ENCODE data around the gene COASY. TPM values are rescaled to one million over a fixed set of nuclear protein-coding genes. Genes with fewer than 3 reads are reported as not detected.
"Not testable (repeated sequence)": the region's sequence is repeated elsewhere in the genome, so short reads cannot be mapped to it uniquely, and the experiment has no call there.

The COASY gene
- polyA plus RNA-seq, 6 donors from 2014 or later: 40.6 to 104 (median 55.5) TPM

DNA sequence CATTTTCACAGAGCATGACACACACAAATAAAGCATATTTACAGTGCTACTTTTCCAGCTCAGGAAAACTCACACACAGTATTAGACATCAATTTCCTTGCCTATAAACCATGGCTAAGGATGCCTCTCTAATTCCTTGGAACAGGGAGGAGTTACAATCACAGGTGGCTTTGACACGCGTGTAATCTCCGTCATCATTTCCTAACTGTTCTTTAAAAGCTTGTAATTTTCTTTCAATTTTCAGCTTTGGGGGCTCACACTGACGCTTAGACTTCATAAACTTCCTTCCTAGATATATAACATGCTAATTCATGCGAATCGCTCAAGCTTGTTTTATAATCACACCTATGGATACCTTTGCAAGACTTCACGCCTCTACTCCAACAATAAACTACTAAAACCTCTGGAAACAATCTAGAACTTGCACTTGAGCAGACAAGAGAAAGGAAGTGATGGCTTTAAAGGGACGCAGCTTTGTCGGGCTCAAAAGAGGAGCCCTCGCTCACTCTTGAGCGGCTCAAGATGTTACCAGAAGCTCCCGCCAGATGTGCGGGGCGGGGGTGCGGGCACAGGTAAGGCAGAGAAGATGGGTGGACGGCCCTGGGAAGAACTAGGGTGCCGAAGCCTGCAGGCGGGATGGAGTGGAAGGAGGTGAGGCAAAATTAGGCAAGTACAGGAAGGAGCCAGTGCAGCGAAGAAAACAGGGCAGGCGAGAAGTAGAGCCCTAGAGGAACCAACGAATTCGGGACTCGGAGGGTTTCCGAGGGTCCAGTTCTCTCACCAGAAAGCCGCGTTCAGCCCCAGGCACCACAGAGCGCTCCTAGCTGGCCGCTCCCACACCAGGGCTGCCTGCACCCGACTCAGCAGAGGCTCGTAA is 46.6 kb downstream of the COASY start:
- H3K27me3 Mint-ChIP-seq: no peaks in the 10 kb centered on the region
- DNase-seq: no peak
- H3K4me3 Mint-ChIP-seq: peak overlapping the region; percentile 97 to 100 (median 100)
- peaks cover 0 to 9% of the 10 kb centered on the region in 2 donors for H3K36me3 Mint-ChIP-seq
- peaks cover 33 to 58% (median 46%) of the 10 kb centered on the region in 3 donors for H3K4me1 Mint-ChIP-seq
- ATAC-seq (ENCODE audit: low read depth in 2 of 2): peak; percentile 62 to 66
- H3K9me3 Mint-ChIP-seq: no peaks in the 10 kb centered on the region
- H3K27ac Mint-ChIP-seq: peak overlapping the region; percentile 96 to 99 (median 98)

DNA sequence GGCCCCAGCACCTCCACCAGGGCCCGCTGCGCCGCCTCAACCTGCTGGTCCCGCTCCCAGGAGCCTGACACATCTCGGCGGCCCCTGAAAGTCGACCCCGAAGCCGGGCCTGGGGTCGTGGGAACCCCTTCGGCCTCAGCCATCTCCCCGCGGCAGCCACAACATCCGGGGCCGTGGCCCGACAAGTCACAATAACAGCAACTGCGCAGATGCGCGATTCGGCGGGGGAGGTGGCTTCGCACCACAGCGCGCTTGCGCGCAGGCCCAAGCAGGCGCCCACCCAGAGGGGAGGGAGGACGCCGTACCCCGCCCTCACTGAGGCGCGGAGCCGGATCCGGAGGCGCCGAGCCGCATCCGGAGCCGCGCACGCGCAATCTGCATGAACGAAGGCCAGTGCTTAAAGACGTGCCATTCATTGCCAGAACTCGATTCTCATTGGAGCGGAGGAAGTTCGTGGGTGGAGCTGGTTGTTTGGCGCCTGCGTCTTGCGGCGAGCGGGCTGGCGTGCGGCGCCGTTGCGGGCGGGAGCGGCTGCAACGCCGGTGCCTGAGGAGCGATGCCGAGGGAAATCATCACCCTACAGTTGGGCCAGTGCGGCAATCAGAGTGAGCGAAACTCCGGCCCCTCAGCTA is 47.4 kb downstream of the COASY start, which contains the start of the genes RETREG3 and TUBG1:
Gene RETREG3 (minus strand): TSS at position 193 of the 632 bp plus-strand sequence. CDS start 50 bp downstream, at position 143.
Gene TUBG1 (plus strand): TSS at position 502 of the 632 bp plus-strand sequence. CDS start 55 bp downstream, at position 557.
- Mint-ChIP-seq H3K27me3 (no peaks in the 10 kb centered on the region), H3K9me3 (no peaks in the 10 kb centered on the region), H3K27ac (peak within 1 kb of the TSS; percentile 96 to 99 (median 98)), H3K4me3 (peak within 1 kb of the TSS; percentile 97 to 100 (median 100)), H3K36me3 (peaks cover 0 to 14% of the 10 kb centered on the region in 2 donors), H3K4me1 (peaks cover 30 to 51% (median 40%) of the 10 kb centered on the region in 3 donors)
- ATAC-seq (ENCODE audit: low read depth in 2 of 2) (peak; percentile 86 to 90), DNase-seq (peak; percentile 99)

DNA sequence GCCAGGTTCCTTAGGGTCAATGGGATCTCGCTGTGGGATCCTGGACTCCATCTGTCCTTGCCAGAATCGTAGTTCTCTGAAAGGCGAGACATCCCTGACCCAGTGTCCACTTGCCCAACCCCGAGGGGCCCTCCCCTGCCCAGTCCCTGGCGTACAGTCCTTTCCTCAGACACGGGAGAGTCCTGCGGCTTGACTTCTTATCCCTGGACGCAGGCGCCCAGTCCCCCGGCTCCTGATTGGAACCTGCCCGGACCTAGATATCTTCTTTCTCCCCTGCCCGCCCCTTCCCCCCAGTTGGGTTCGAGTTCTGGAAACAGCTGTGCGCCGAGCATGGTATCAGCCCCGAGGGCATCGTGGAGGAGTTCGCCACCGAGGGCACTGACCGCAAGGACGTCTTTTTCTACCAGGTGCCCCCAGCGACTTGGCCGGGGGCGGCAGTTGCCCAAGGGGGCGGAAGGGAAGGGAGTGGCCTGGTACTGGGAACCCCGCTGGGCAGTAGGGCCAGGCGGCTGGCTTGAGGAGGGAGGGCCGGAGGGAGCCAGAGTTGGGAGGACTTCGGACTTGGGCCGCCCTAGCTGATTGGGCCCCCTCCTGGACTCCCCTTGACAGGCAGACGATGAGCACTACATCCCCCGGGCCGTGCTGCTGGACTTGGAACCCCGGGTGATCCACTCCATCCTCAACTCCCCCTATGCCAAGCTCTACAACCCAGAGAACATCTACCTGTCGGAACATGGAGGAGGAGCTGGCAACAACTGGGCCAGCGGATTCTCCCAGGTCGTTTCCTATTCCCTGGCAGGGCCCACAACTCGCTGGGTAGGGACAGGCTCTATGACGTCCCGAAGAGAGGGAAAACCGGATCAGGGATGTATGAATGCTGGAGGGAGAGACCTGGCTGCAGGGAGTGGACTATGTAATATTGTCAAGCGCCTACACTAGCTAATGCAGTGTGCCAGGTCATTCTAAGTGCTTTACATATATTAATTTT is 48.2 kb downstream of the COASY start:
- not testable (repeated sequence) for ATAC-seq (ENCODE audit: low read depth in 2 of 2); H3K9me3 Mint-ChIP-seq; H3K27me3 Mint-ChIP-seq; DNase-seq
- Mint-ChIP-seq H3K27ac (peak overlapping the region in 5 of 6 donors; percentile 82 to 99 (median 96)), H3K36me3 (peaks cover 4 to 14% of the 10 kb centered on the region in 2 donors), H3K4me3 (peak overlapping the region; percentile 97 to 100 (median 100)), H3K4me1 (peaks cover 23 to 44% (median 33%) of the 10 kb centered on the region in 3 donors)

DNA sequence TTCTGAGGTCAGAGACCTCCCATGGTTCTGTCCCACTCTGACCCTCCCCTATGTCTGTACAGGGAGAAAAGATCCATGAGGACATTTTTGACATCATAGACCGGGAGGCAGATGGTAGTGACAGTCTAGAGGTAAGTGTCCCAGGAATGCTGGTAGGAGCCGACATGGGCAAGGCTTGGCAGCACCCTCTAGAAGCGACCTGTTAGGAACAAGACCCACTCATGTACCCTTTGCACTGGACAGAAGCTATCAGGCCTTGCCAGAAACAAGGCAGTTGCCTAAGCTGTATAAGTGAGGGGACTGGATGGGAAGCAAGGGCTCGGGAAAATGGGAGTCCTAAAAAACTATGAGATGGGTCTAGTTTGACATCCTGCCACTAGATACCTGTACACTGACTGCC is 50.1 kb downstream of the COASY start:
- Mint-ChIP-seq H3K36me3 (peaks cover 4 to 14% of the 10 kb centered on the region in 2 donors), H3K27ac (peak overlapping the region in 1 of 6 donors; percentile 14), H3K9me3 (no peaks in the 10 kb centered on the region), H3K27me3 (no peaks in the 10 kb centered on the region), H3K4me1 (peaks cover 14 to 24% (median 15%) of the 10 kb centered on the region in 3 donors), H3K4me3 (peak overlapping the region in 4 of 8 donors; percentile 12 to 30 (median 24))
- ATAC-seq (ENCODE audit: low read depth in 2 of 2): no peak
- no peak for DNase-seq

DNA sequence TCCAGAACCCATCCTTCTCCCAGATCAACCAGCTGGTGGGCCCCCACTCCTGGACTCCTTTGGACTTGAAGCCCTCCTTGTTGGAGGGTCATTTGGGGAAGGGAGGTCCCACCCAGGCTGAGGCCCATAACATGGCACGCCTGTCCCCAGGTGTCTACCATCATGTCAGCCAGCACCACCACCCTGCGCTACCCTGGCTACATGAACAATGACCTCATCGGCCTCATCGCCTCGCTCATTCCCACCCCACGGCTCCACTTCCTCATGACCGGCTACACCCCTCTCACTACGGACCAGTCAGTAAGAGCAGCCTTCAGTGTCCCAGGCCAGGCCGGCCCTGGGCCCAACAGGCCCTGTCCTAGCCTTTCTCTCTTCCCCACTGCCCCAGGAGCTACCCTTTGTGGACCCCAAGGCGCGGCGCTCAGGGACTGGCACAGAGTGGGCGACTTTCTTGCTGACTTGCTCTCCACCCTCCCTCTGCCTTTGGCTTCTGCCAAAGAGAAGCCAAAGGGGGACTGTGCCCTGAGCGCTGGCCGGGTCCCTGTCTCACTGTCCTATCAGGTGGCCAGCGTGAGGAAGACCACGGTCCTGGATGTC is 51.8 kb downstream of the COASY start:
- Mint-ChIP-seq H3K27me3 (no peaks in the 10 kb centered on the region), H3K4me1 (peaks cover 15 to 22% (median 19%) of the 10 kb centered on the region in 3 donors), H3K36me3 (peaks cover 4 to 9% of the 10 kb centered on the region in 2 donors), H3K4me3 (peak overlapping the region in 2 of 8 donors; percentile 61 to 74), H3K27ac (no peak overlapping the region), H3K9me3 (no peaks in the 10 kb centered on the region)
- ATAC-seq (ENCODE audit: low read depth in 2 of 2) (no peak), DNase-seq (no peak)

Other genes starting within 250 kb of the COASY start
- 100 to 1,000 TPM in 3 of 6 donors, 10 to 100 TPM in 3; 89.8 to 112 (median 101) TPM for gene STAT3, start 173.7 kb upstream of the COASY start, polyA plus RNA-seq (ENCODE audit: low read depth in 6 of 6)
- gene CAVIN1, start 138.9 kb upstream of the COASY start, polyA plus RNA-seq (ENCODE audit: low read depth in 6 of 6): not detected
- gene ATP6V0A1, start 103.3 kb upstream of the COASY start, polyA plus RNA-seq (ENCODE audit: low read depth in 6 of 6): 10 to 100 TPM; 42.5 to 81.0 (median 62.8) TPM
- 10 to 100 TPM; 17.1 to 34.9 (median 23.6) TPM for gene NAGLU, start 25.9 kb upstream of the COASY start, polyA plus RNA-seq (ENCODE audit: low read depth in 6 of 6)
- gene HSD17B1, start 9.2 kb upstream of the COASY start, polyA plus RNA-seq (ENCODE audit: low read depth in 6 of 6): 1 to 10 TPM in 2 of 6 donors, under 1 TPM in 3, not detected in 1; 0.55 to 1.6 (median 0.90) TPM
- 10 to 100 TPM; 26.7 to 48.2 (median 32.9) TPM for gene MLX, start 5.0 kb downstream of the COASY start, polyA plus RNA-seq (ENCODE audit: low read depth in 6 of 6)
- gene PSMC3IP, start 15.6 kb downstream of the COASY start, polyA plus RNA-seq (ENCODE audit: low read depth in 6 of 6): 1 to 10 TPM in 5 of 6 donors, not detected in 1; 1.5 to 2.9 (median 2.4) TPM
- gene RETREG3, start 47.2 kb downstream of the COASY start, polyA plus RNA-seq (ENCODE audit: low read depth in 6 of 6): 100 to 1,000 TPM; 132 to 161 (median 140) TPM
- gene TUBG1, start 47.5 kb downstream of the COASY start, polyA plus RNA-seq (ENCODE audit: low read depth in 6 of 6): 10 to 100 TPM in 1 of 6 donors, 1 to 10 TPM in 4, not detected in 1; 4.2 to 10.2 (median 6.8) TPM
- 1 to 10 TPM in 5 of 6 donors, under 1 TPM in 1; 0.39 to 3.3 (median 1.5) TPM for gene TUBG2, start 97.1 kb downstream of the COASY start, polyA plus RNA-seq (ENCODE audit: low read depth in 6 of 6)
- gene PLEKHH3, start 114.8 kb downstream of the COASY start, polyA plus RNA-seq (ENCODE audit: low read depth in 6 of 6): not detected
- 1 to 10 TPM in 1 of 6 donors, under 1 TPM in 2, not detected in 3; 0.27 to 1.8 (median 0.93) TPM for gene CCR10, start 119.7 kb downstream of the COASY start, polyA plus RNA-seq (ENCODE audit: low read depth in 6 of 6)
- gene CNTNAP1, start 120.4 kb downstream of the COASY start, polyA plus RNA-seq (ENCODE audit: low read depth in 6 of 6): under 1 TPM in 5 of 6 donors, not detected in 1; 0.19 to 1.00 (median 0.39) TPM
- gene EZH1, start 182.9 kb downstream of the COASY start, polyA plus RNA-seq (ENCODE audit: low read depth in 6 of 6): 10 to 100 TPM in 5 of 6 donors, 1 to 10 TPM in 1; 8.2 to 63.4 (median 47.3) TPM
- not detected for gene RAMP2, start 199.1 kb downstream of the COASY start, polyA plus RNA-seq (ENCODE audit: low read depth in 6 of 6)
- 10 to 100 TPM; 44.3 to 61.0 (median 56.5) TPM for gene VPS25, start 211.3 kb downstream of the COASY start, polyA plus RNA-seq (ENCODE audit: low read depth in 6 of 6)
- under 1 TPM in 1 of 6 donors, not detected in 5; 0.10 TPM for gene WNK4, start 218.5 kb downstream of the COASY start, polyA plus RNA-seq (ENCODE audit: low read depth in 6 of 6)
- gene COA3, start 236.6 kb downstream of the COASY start, polyA plus RNA-seq (ENCODE audit: low read depth in 6 of 6): 100 to 1,000 TPM; 117 to 157 (median 133) TPM
- under 1 TPM in 5 of 6 donors, not detected in 1; 0.17 to 0.74 (median 0.70) TPM for gene CNTD1, start 236.7 kb downstream of the COASY start, polyA plus RNA-seq (ENCODE audit: low read depth in 6 of 6)